ENCODE data around the gene ISYNA1.

ISYNA1 gene

GRCh38 chr19:18437491-18438330 is at the start of gene ISYNA1:
Gene ISYNA1 (minus strand): TSS chr19:18438133. CDS start chr19:18437979, 154 bp downstream.
- DNase-seq (ENCODE audit: low read depth, low spot score), result no peak

DNA sequence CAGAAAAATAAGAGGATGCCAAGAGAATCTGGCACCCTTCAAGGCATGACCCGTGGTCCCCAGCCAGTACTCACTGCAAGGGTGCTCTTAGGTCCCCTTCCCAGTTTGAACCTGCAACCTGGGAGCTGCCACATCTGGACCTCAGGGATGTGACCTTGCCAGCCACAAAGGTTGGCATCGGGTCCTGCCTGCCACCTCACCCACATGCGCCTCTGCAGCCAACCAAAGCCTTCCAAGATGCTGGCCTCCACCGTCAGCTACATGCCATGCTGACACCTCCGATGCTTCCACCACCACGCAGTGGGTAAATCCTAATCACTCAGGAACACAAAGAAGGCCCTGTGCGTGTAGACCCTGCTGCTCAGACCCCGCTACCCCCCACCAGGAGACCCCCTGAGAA is 48.8 kb upstream of the ISYNA1 start:
- DNase-seq (ENCODE audit: low read depth, low spot score), result no peak

DNA sequence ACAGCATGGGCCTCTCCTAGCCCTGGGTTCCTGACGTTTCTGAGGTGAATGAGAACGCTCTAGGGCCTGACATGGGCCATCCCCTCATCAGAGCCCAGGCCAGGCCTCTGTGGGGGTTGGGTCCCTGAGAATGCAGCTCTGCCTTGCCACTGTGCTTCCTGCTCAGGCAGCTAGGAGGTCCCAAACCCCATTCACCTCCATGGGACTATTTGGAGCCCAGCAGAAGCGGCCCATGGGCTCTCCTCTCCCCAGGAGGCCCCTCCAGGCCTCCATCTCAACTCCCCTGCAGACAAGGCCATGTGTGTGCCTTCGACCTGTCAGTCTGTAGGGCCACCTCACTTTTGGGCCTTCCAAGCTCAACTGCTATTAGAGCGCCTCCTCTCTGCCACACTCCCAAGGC is 47.1 kb upstream of the ISYNA1 start:
- no peak for DNase-seq (ENCODE audit: low read depth, low spot score)

DNA sequence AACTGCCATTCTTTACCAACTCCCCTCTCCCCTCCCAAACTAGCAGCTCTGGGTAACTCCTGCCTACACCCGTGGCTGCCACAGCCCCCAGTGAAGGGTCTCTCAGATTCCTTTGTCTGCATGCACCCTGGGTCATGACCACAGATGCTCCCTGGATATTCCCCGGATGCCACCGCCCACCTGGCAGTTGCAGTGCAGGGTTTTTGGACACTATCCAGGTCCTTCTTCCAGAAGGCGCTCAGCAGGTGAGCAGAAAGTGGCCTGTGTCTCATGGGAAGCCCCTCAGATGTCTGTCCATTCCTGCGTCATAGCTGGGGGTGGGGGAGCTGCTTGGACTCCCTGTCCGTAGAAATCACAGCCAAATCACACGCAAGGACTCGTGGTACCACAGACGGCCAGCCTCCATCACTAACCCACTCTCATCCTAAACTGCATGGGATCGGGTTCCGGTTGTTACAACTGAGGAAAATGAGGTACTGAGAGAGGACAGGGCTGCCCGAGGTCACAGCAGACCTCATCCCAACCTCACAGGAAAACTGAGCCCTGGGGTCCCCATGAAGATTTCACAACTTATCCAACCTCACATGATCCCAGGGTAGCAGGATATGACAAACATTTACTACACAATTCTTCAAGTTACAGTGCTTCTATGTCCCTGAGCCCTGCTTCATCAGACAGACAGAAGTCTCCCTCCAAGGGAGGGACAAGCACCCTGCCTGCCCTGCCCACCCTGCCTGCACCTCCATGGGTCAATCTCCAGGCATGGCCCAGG is 45.4 kb upstream of the ISYNA1 start:
- no peak for DNase-seq (ENCODE audit: low read depth, low spot score)

- no peak for DNase-seq (ENCODE audit: low read depth, low spot score)
These were observed 43.7 kb upstream of the ISYNA1 start for GRCh38 chr19:18481505-18482222.

- DNase-seq (ENCODE audit: low read depth, low spot score), result no peak
These were observed 42.2 kb upstream of the ISYNA1 start for GRCh38 chr19:18480006-18480691.

- no peak for DNase-seq (ENCODE audit: low read depth, low spot score)
These were observed 40.8 kb upstream of the ISYNA1 start for GRCh38 chr19:18478545-18479311.

DNA sequence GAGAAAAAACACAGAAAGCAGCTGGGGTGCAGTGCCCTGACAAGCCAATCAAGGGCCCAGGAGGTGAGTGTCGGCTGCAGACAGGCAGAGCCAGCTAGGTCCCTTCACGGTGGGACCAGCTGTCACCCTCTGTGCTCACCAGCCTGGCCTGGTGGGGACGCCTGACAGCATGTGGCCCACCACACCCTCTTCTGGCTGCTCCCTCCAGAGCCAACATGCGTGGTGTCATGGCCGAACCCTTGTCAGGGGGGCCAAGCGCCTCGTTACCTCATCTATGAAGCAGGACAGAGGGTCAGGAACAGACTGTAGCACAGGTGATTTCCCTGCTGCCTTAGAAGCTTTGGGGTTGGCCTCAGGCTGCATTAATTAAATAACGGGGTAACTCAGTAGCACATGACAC is 40.0 kb upstream of the ISYNA1 start:
- no peak for DNase-seq (ENCODE audit: low read depth, low spot score)

DNA sequence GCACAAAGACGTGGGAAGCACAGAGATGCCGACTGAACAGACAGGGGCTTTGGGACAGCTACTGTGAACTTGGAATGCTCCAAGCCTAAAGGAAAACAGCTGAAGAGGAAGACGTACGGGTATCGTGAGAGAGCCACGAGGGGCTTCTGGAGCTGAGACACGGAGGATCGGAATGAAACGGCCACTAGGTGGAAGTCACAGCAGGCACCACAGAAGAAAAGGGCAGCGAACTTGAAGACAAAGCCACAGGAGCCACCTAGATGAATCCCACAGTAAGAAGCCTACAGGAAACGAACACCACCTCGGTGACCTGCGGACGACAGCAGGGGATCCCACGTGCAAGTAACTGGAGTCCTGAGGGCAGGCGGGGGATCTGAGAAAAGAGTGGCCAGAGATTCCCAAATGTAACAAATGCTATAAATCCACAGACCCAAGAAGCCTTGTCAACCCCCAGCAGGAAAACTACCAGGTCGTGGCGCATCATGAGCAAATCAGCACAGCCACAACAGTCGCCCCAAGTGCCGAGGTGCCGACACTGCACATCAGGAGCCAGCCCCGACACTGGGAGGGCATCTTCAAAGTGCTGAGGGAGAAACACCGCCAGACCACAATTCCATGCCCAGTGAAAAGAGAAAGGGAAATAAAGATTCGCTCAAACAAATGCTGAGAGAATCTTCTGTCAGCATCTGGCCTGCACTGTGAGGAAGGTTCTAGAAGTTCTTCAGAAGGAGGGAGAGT is 39.3 kb upstream of the ISYNA1 start:
- DNase-seq (ENCODE audit: low read depth, low spot score), result no peak

- no peak for DNase-seq (ENCODE audit: low read depth, low spot score)
These were observed 38.6 kb upstream of the ISYNA1 start for GRCh38 chr19:18476507-18477041.

DNA sequence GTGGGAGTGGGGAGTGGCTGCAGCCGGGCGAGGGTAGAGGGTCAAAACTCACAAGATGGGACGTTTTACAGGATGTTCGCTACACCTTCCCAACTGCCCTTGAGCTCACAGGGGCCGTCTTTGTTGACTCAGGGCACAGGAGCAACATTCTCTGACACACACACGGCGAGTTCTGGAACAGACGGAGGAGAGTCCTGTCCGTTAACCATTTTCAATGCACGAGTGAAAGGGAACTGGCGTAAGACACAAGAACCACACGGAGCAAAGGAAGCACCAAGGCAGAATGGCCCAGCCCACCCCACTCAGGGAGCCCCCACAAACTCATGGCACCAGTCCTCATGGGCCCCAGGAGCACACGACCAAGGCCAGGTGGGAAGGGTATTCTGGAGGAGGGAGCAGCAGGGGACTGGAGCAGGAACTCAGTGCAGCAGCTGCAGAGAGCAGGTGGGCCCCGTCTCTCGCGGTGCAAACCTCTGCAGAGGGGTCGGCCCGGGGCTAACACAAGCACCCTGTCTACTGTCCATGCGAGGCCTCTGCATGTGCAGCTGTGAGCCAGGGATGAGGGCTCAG is 37.9 kb upstream of the ISYNA1 start:
- DNase-seq (ENCODE audit: low read depth, low spot score), result no peak

- no peak for DNase-seq (ENCODE audit: low read depth, low spot score)
These were observed 37.1 kb upstream of the ISYNA1 start for GRCh38 chr19:18475004-18475453.

DNA sequence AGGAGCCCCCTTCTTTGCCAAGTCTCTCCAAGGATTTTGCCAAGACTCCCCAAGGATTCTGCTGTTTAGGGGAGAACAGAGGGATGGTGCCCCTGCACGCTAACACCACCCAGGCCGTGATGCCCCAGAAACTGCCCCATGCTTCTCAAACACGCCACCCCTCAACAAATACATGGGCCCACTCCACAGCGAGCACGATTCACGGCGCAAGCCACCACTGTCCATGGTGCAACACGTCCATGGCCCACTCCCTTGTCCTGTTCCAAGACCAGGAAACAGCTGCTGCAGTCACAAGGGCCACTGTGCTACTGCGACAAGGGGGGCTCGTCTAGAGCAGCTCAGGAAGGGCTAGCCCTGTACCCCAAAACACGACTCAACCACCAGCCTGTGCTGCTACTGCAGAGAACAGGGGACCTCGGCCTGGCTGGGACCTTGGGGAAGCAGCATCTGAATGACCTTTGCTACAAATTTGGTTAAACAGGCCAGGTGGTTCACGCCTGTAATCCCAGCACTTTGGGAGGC is 36.5 kb upstream of the ISYNA1 start:
- no peak for DNase-seq (ENCODE audit: low read depth, low spot score)

DNA sequence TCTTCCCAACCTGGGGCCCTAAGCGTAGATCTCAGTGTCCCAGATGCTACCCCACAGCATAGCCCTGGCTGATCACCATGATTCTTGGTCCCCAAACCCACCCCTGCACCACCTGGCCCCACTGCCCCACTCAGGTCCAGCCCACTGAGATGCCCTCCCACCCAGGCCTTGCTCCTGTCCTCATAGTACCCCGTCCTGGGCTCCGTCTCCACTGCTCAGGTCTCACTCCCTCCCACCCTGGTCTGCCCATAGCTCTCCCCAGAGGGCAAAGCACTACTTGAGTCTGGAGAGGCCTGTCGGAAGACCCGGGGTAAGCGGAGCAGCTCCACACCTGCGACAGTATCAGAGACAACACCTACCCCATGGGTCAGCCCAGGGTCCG is 35.8 kb upstream of the ISYNA1 start:
- no peak for DNase-seq (ENCODE audit: low read depth, low spot score)

DNA sequence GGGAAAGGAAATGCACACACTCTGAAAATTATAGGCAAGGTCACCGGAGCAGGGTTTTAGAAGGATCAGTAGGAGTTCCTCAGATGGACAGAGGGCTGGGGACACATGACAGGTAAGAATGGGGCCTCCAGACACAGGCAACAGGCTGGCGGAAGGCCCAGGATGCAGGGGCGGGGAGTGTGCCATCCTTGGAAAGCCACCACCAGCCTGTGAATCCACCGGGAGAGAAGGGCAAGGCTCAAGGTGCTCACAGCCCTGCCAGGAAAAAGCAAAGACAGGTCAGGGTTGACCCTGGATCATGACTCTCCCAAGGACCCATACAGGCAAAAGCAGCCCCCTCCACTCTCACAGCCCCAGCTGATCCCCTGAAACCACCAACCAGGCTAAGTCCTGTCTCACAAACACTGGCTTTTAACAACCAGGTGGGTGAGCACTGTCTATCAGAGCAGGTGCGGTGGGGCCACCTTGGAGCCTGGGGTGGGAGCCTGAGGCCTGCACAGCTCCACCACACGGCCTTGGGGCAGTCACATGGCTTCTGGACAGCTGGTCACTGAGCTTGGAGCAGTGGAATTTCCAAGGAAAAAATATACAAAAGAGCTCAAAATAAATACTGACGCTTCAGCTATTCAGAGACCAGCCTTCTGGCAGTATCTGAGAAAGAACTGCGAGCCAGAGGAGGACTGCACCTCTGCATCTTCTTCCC is 35.2 kb upstream of the ISYNA1 start:
- no peak for DNase-seq (ENCODE audit: low read depth, low spot score)

GRCh38 chr19:18470787-18471186 is 32.9 kb upstream of the ISYNA1 start:
- no peak for DNase-seq (ENCODE audit: low read depth, low spot score)

GRCh38 chr19:18469069-18469846 is 31.3 kb upstream of the ISYNA1 start:
- no peak for DNase-seq (ENCODE audit: low read depth, low spot score)

GRCh38 chr19:18468517-18468916 is 30.6 kb upstream of the ISYNA1 start:
- DNase-seq (ENCODE audit: low read depth, low spot score), result no peak

Measured in iPS DF 19.7 (cell line).